ENCODE results near the gene FGF21.
A peak's percentile ranks its signal among the peaks of the same experiment; 100 is the strongest.

The FGF21 gene

DNA sequence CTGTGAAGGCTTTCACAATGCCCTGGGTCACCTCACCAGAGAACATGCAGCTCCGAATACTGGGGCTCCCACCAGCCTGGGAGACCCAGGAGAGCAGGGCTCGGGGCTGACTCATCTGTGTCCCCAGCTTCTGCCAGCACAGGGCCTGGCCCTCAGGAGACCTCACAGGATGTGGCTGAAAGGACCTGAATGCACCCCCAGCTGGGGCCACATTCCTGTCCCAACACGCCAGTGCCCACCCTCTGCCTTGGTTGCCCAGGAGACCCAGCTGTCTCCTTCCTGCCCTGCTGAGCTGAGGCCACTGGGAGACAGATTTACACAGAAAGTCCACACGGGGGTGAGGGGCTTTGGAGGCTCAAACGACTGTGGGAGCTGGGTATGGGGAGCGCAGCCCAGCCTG, 43.6 kb downstream of the FGF21 start:
- no peak overlapping the region for H3K14ac ChIP-seq (ENCODE audit: low read length)
- no peak overlapping the region for H3K27ac ChIP-seq (ENCODE audit: low read depth, low read length)
- H3K79me2 ChIP-seq (ENCODE audit: control insufficient read depth, insufficient read depth, low read length, poor library complexity) = no peaks in the 10 kb centered on the region
- H3K4me1 ChIP-seq (ENCODE audit: control insufficient read depth in 1 of 2, insufficient read depth in 2 of 2, low read length in 2 of 2) = peaks cover 3% of the 10 kb centered on the region in 2 experiments
- no peak overlapping the region for H2AFZ ChIP-seq (ENCODE audit: insufficient read depth, low read length, poor library complexity)
- no peaks in the 10 kb centered on the region for H3K36me3 ChIP-seq (ENCODE audit: control insufficient read depth in 1 of 2, insufficient read depth in 2 of 2, low read length in 2 of 2)
- H3K9me3 ChIP-seq (ENCODE audit: insufficient read depth, low read depth, low read length) = no peaks in the 10 kb centered on the region
- WGBS (ENCODE audit: extremely low coverage, insufficient coverage, insufficient read length) = no CpG with 5 or more reads among the region's 6 CpGs
- no peak overlapping the region for H3K4ac ChIP-seq (ENCODE audit: low read depth, low read length)
- H3K27me3 ChIP-seq (ENCODE audit: insufficient read depth, low read length) = no peaks in the 10 kb centered on the region
- no peak overlapping the region for H2BK12ac ChIP-seq (ENCODE audit: low read length)
- H3K23ac ChIP-seq (ENCODE audit: low read length) = no peak overlapping the region
- no peak overlapping the region for H4K12ac ChIP-seq (ENCODE audit: low read depth, low read length)
- no peak for DNase-seq
- no peak overlapping the region for H4K91ac ChIP-seq (ENCODE audit: low read depth, low read length)
- H3K4me3 ChIP-seq (ENCODE audit: low read depth, low read length) = no peak overlapping the region
- no peak overlapping the region for H2BK5ac ChIP-seq (ENCODE audit: low read depth, low read length, poor library complexity)
- H2AK5ac ChIP-seq (ENCODE audit: low read length) = no peak overlapping the region
- no peak overlapping the region for H3K4me2 ChIP-seq (ENCODE audit: low read length)
- no peak overlapping the region for H4K8ac ChIP-seq (ENCODE audit: low read depth, low read length)
- no peak overlapping the region for H3K9ac ChIP-seq (ENCODE audit: low read length)
- H2BK120ac ChIP-seq (ENCODE audit: insufficient read depth, low read length, poor library complexity) = no peak overlapping the region
- H3K18ac ChIP-seq (ENCODE audit: low read length) = no peak overlapping the region
- peaks cover 5% of the 10 kb centered on the region for H3K79me1 ChIP-seq (ENCODE audit: low read length)

DNA sequence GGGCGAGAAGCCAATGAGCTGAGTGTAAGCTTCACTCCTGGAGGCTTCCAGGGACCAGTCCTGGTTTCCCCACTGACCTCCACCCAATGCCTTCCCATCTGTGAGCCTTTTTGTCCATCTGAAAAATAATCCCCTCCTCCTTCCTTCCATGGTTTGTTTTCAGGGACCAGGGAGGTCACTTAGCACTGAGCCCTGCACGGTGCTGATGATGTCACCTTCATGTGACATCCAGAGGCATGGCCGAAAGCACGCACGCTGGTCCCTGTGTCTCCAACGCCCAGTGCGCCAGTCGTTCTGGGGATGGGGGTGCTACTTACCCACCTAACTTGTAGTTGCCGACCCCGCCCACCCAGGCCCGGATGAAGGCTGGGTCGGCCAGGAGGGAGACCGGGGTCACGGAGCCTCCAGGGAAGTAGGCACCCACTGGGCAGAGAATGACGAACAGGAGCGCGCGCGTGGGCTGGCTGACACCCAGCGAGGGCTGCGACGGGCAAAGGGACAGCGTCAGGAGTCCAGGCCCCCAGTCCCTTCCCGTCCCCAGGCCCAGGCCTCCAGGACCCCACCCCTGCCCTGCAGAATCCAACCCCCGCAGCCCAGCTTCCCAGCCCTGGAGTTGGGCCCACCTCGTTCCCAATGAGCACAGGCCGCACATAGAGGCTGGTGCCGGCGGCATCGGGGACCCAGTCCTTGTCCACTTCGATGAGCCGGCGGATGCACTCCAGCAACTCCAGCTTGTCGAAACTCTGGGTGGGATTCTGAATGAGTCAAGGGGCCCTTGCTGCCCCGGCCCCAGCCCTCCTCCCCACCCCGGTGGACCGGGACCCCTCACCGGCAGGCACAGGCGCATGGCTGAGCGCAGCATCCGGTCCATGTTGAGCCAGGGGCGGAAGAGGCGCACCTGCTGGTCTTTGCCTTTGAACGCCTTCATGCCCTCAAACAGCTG, 44.3 kb downstream of the FGF21 start:
- WGBS (ENCODE audit: extremely low coverage, insufficient coverage, insufficient read length) = no CpG with 5 or more reads among the region's 44 CpGs
- Histone ChIP-seq H2AK5ac (ENCODE audit: low read length) (no peak overlapping the region), H3K4me3 (ENCODE audit: low read depth, low read length) (no peak overlapping the region), H4K12ac (ENCODE audit: low read depth, low read length) (no peak overlapping the region), H2BK120ac (ENCODE audit: insufficient read depth, low read length, poor library complexity) (no peak overlapping the region), H3K4me2 (ENCODE audit: low read length) (no peak overlapping the region), H4K8ac (ENCODE audit: low read depth, low read length) (no peak overlapping the region), H3K14ac (ENCODE audit: low read length) (no peak overlapping the region), H3K79me1 (ENCODE audit: low read length) (peaks cover 5% of the 10 kb centered on the region), H3K27me3 (ENCODE audit: insufficient read depth, low read length) (no peaks in the 10 kb centered on the region), H3K9ac (ENCODE audit: low read length) (no peak overlapping the region), H3K4ac (ENCODE audit: low read depth, low read length) (no peak overlapping the region), H3K4me1 (ENCODE audit: control insufficient read depth in 1 of 2, insufficient read depth in 2 of 2, low read length in 2 of 2) (peaks cover 2 to 3% of the 10 kb centered on the region in 2 experiments), H3K18ac (ENCODE audit: low read length) (no peak overlapping the region), H3K9me3 (ENCODE audit: insufficient read depth, low read depth, low read length) (no peaks in the 10 kb centered on the region), H2AFZ (ENCODE audit: insufficient read depth, low read length, poor library complexity) (no peak overlapping the region), H3K27ac (ENCODE audit: low read depth, low read length) (no peak overlapping the region), H3K23ac (ENCODE audit: low read length) (no peak overlapping the region), H3K79me2 (ENCODE audit: control insufficient read depth, insufficient read depth, low read length, poor library complexity) (no peaks in the 10 kb centered on the region), H2BK12ac (ENCODE audit: low read length) (no peak overlapping the region), H2BK5ac (ENCODE audit: low read depth, low read length, poor library complexity) (no peak overlapping the region), H3K36me3 (ENCODE audit: control insufficient read depth in 1 of 2, insufficient read depth in 2 of 2, low read length in 2 of 2) (no peaks in the 10 kb centered on the region), H4K91ac (ENCODE audit: low read depth, low read length) (no peak overlapping the region)
- no peak for DNase-seq

DNA sequence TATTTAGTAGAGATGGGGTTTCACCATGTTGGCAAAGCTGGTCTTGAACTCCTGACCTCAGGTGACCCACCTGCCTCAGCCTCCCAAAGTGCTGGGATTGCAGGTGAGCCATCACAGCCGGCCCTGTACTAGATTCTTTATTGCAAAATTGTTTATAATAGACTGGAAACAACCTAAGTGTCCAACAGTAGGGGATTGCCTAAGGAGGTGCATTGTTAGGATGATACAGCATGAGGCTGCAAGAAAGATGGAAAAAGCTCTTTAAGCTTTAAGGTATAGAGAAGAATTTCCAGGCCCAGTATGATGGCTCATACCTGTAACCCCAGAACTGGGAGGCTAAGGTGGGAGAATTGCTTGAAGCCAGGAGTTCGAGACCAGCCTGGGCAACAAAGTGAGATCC, 47.3 kb downstream of the FGF21 start:
- Histone ChIP-seq H2AFZ (ENCODE audit: insufficient read depth, low read length, poor library complexity) (no peak overlapping the region), H3K4me2 (ENCODE audit: low read length) (no peak overlapping the region), H3K23ac (ENCODE audit: low read length) (no peak overlapping the region), H3K9me3 (ENCODE audit: insufficient read depth, low read depth, low read length) (peaks cover 3% of the 10 kb centered on the region), H3K18ac (ENCODE audit: low read length) (no peak overlapping the region), H3K79me1 (ENCODE audit: low read length) (no peaks in the 10 kb centered on the region), H3K27ac (ENCODE audit: low read depth, low read length) (no peak overlapping the region), H4K12ac (ENCODE audit: low read depth, low read length) (no peak overlapping the region), H3K79me2 (ENCODE audit: control insufficient read depth, insufficient read depth, low read length, poor library complexity) (no peaks in the 10 kb centered on the region), H2AK5ac (ENCODE audit: low read length) (no peak overlapping the region), H3K27me3 (ENCODE audit: insufficient read depth, low read length) (no peaks in the 10 kb centered on the region), H4K8ac (ENCODE audit: low read depth, low read length) (no peak overlapping the region), H2BK5ac (ENCODE audit: low read depth, low read length, poor library complexity) (no peak overlapping the region), H3K4ac (ENCODE audit: low read depth, low read length) (no peak overlapping the region), H2BK12ac (ENCODE audit: low read length) (no peak overlapping the region), H3K9ac (ENCODE audit: low read length) (no peak overlapping the region), H3K4me1 (ENCODE audit: control insufficient read depth in 1 of 2, insufficient read depth in 2 of 2, low read length in 2 of 2) (no peaks in the 10 kb centered on the region), H3K14ac (ENCODE audit: low read length) (no peak overlapping the region), H3K4me3 (ENCODE audit: low read depth, low read length) (no peak overlapping the region), H3K36me3 (ENCODE audit: control insufficient read depth in 1 of 2, insufficient read depth in 2 of 2, low read length in 2 of 2) (no peaks in the 10 kb centered on the region), H4K91ac (ENCODE audit: low read depth, low read length) (no peak overlapping the region), H2BK120ac (ENCODE audit: insufficient read depth, low read length, poor library complexity) (no peak overlapping the region)
- WGBS (ENCODE audit: extremely low coverage, insufficient coverage, insufficient read length) = no CpG with 5 or more reads among the region's 2 CpGs
- DNase-seq = peak in 1 of 2 donors; percentile 32

DNA sequence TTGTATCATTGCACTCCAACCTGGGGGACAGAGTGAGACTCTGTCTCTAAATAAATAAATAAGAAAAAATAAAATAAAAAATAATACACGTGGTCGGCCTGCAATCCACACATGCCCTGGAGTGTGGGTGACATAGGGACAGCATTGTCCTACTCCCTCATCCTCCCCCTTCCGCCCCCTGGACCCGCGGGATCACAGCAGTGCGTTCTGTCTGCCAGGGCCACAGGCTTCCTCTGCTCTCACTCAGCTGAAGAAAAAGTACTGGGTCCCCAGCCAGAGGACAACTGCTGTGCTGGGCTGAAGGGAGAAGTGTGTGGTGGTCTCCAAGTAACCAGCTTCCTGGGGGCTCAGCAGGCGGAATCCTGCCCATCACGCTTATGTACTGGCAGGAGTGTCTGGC, 49.2 kb downstream of the FGF21 start:
- Histone ChIP-seq H3K9me3 (ENCODE audit: insufficient read depth, low read depth, low read length) (peaks cover 3% of the 10 kb centered on the region), H3K14ac (ENCODE audit: low read length) (no peak overlapping the region), H3K4me1 (ENCODE audit: control insufficient read depth in 1 of 2, insufficient read depth in 2 of 2, low read length in 2 of 2) (peaks cover 0 to 4% of the 10 kb centered on the region in 2 experiments), H3K79me1 (ENCODE audit: low read length) (no peaks in the 10 kb centered on the region), H3K27ac (ENCODE audit: low read depth, low read length) (no peak overlapping the region), H3K4ac (ENCODE audit: low read depth, low read length) (no peak overlapping the region), H3K9ac (ENCODE audit: low read length) (no peak overlapping the region), H3K18ac (ENCODE audit: low read length) (no peak overlapping the region), H2BK120ac (ENCODE audit: insufficient read depth, low read length, poor library complexity) (no peak overlapping the region), H3K36me3 (ENCODE audit: control insufficient read depth in 1 of 2, insufficient read depth in 2 of 2, low read length in 2 of 2) (peaks cover 0 to 4% of the 10 kb centered on the region in 2 experiments), H3K27me3 (ENCODE audit: insufficient read depth, low read length) (no peaks in the 10 kb centered on the region), H2BK5ac (ENCODE audit: low read depth, low read length, poor library complexity) (no peak overlapping the region), H3K4me2 (ENCODE audit: low read length) (no peak overlapping the region), H3K79me2 (ENCODE audit: control insufficient read depth, insufficient read depth, low read length, poor library complexity) (no peaks in the 10 kb centered on the region), H3K23ac (ENCODE audit: low read length) (no peak overlapping the region), H4K91ac (ENCODE audit: low read depth, low read length) (no peak overlapping the region), H2AK5ac (ENCODE audit: low read length) (no peak overlapping the region), H4K8ac (ENCODE audit: low read depth, low read length) (no peak overlapping the region), H2AFZ (ENCODE audit: insufficient read depth, low read length, poor library complexity) (no peak overlapping the region), H2BK12ac (ENCODE audit: low read length) (no peak overlapping the region), H4K12ac (ENCODE audit: low read depth, low read length) (no peak overlapping the region), H3K4me3 (ENCODE audit: low read depth, low read length) (no peak overlapping the region)
- no CpG with 5 or more reads among the region's 8 CpGs for WGBS (ENCODE audit: extremely low coverage, insufficient coverage, insufficient read length)
- no peak for DNase-seq

Measured in trophoblast cell (in vitro differentiated cells and primary cell).